ENCODE measurements around the gene FAT3. TPM values are rescaled to one million over a fixed set of nuclear protein-coding genes. Genes with fewer than 3 reads are reported as not detected.

FAT3 gene
- total and polyA plus RNA-seq, 8 donors = 0.05 to 2.3 (median 0.27) TPM

DNA sequence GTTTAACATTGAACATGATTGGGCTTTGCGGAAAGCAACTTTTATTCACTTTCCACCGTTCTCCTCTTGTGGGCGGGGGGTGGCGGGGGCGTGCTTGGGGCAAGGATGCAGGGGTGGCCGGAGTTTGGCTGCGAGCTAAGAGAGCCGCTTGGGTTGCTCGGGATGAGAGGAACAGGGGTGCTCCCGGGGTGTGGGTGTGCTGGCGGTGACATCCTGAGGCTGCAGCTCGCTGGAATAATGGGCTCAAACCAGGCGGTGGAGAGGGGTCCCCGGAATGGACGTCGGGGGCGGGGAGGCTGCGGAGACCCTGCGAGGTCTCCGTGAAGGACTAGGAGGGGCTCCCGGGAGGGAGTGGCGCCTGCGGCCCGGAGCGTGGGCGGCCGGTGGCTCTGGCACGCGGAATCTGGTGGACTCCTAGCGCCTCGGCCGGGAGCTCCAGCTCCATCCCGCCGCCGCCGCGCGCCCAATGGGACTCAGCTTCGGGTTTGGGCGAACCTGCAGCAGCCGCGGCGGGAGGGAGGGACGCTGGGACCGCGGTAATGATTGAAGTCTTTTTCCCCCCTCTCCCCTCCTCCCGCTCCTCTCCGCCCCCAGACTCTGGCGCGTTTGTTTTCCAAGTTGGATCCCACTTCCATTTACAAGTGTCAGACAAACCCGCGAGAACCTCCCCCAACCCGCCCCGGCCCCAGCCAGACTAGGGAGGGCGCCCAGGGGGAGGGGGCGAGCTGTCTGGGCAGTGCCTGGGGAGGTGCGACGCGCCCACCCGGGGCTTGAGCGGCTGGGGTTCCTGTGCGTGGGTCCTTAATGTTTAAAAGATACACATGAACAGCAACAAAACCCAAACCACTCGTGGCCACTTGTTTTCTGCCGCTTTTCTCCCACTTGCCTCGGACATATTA lies 2.0 kb downstream of the FAT3 start:
- intact Hi-C loops (cut with DNase I) = no loop called here
- Histone ChIP-seq H3K27me3 (peaks cover 0 to 31% (median 1%) of the 10 kb centered on the region in 4 donors), H3K36me3 (no peaks in the 10 kb centered on the region), H3K27ac (no peak overlapping the region), H3K4me3 (peak overlapping the region in 1 of 4 donors; percentile 32), H3K4me1 (no peaks in the 10 kb centered on the region), H3K9me3 (no peaks in the 10 kb centered on the region)
- FAIRE-seq (no peak), DNase-seq (peak in 3 of 6 donors; percentile 18 to 77 (median 65)), ATAC-seq (peak in 3 of 4 donors; percentile 36 to 52 (median 47))
- 1 to 2% methylated on average over 54 to 65 of the region's 65 CpGs for WGBS, 2 donors
- TF ChIP-seq, protein P1, sequence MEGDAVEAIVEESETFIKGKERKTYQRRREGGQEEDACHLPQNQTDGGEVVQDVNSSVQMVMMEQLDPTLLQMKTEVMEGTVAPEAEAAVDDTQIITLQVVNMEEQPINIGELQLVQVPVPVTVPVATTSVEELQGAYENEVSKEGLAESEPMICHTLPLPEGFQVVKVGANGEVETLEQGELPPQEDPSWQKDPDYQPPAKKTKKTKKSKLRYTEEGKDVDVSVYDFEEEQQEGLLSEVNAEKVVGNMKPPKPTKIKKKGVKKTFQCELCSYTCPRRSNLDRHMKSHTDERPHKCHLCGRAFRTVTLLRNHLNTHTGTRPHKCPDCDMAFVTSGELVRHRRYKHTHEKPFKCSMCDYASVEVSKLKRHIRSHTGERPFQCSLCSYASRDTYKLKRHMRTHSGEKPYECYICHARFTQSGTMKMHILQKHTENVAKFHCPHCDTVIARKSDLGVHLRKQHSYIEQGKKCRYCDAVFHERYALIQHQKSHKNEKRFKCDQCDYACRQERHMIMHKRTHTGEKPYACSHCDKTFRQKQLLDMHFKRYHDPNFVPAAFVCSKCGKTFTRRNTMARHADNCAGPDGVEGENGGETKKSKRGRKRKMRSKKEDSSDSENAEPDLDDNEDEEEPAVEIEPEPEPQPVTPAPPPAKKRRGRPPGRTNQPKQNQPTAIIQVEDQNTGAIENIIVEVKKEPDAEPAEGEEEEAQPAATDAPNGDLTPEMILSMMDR (IDR thresholded peaks at IDR 0.05) = no peak

DNA sequence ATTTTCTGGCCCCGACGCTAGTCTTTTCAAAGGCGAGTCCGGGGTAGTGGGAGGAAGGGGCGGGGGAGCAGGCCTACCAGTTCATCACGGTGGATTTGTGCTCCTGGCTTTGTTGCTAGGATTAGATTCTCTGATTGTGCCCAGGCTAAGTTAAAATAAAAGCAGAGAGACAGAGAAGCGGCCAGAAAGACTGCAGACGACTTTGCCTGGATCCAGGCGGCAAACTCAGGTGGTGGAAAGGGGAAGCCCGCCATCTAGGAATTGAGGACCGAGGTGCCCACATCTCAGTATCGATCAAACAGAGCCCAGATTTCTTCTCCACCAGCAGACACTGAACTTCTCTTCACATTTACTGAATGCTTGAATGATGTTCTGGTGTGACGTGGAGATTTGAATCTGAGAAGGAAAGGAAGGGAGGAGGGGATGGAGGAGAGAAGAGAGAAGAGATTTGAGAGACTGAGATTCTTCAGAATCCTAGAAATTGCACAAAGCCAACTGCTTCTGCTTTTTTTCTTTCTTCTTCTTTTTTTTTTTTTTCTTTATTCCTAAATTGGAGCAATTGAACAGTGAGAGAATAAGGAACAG lies 2.7 kb downstream of the FAT3 start:
- FAIRE-seq = no peak
- Histone ChIP-seq H3K36me3 (no peaks in the 10 kb centered on the region), H3K27me3 (peaks cover 0 to 31% (median 1%) of the 10 kb centered on the region in 4 donors), H3K4me3 (peak overlapping the region in 1 of 4 donors; percentile 23), H3K9me3 (no peaks in the 10 kb centered on the region), H3K27ac (no peak overlapping the region), H3K4me1 (no peaks in the 10 kb centered on the region)
- no peak for DNase-seq
- intact Hi-C loops (cut with DNase I) = no loop called here
- no peak for ATAC-seq
- TF ChIP-seq, protein P1 (IDR thresholded peaks at IDR 0.05) = no peak
- 11 to 20% methylated on average over 13 of the region's 13 CpGs for WGBS, 2 donors

DNA sequence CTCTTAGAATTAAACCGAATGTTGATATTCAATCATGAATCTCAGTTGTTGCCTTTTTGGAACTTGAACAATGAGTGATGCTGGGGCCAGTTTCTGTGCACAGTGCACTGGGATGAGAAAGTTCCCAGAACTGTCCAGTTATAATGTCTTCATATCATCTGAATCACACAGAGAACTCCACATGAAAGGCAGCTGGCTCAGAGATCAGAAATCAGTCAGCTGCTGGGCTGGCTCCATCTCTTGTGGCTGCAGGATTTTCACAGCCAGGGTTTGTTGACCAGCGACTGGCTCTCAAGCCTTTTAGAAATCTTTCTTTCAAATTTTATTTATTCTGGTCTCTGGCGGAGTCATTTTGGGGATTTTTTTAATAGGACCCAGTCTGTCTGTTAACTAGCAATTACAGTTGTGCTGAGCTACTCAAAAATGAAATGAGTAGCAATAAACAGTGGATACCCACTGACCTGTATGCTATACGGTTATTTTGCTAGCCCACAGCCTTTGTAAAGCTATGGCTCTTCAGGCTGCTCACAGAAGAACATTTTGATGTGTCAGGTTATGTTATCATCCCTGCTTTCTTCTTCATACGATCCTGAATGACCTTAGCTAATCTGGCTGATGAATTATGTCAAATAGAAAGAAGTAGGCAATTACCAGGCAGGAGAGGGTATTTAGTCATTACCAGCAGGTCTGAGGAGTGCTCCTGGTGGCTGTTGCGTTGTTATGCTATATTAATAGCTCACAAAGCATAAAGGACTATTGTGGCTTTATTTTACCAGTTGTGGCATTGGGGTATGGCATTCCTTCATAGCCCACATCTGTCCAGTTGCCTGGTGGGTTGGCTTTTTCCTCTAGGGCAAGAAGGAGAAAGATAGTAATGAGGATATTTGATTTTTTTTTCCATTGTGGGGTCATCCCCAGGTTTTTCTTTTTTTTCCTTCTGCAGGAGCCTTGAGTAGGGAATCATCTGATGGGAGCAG lies 3.6 kb downstream of the FAT3 start:
- intact Hi-C loops (cut with DNase I) = no loop called here
- no peak for ATAC-seq
- WGBS, 2 donors = 47 to 56% methylated on average over 6 of the region's 6 CpGs
- DNase-seq = no peak
- H3K27me3 ChIP-seq = peaks cover 0 to 31% (median 1%) of the 10 kb centered on the region in 4 donors
- no peak for FAIRE-seq
- H3K4me1 ChIP-seq = no peaks in the 10 kb centered on the region
- TF ChIP-seq, protein P1 (IDR thresholded peaks at IDR 0.05) = no peak
- H3K27ac ChIP-seq = no peak overlapping the region
- H3K4me3 ChIP-seq = no peak overlapping the region
- no peaks in the 10 kb centered on the region for H3K9me3 ChIP-seq
- no peaks in the 10 kb centered on the region for H3K36me3 ChIP-seq

DNA sequence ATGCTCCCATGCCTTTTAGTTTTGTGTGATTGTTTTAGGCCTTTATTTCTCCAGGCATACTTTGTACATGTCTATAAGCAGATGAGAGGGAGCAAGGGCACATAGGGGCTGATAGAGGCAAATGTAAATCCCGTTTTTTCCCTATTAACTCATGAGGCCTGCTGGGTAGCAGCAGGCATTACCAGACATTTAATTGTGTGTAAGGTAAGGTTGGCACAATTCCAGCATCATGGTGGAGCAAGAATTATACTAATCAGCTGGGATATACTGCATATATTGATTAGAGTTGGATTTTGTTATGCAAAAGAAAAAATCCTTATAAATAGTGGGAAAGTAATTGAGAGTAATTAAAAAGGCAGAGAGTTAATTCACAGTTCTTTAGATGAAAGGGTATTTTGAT lies 12.2 kb downstream of the FAT3 start:
- WGBS, 2 donors = 49 to 58% methylated on average over 1 of the region's 1 CpG
- H3K9me3 ChIP-seq = no peaks in the 10 kb centered on the region
- H3K4me1 ChIP-seq = no peaks in the 10 kb centered on the region
- FAIRE-seq (no peak), ATAC-seq (no peak), DNase-seq (no peak)
- TF ChIP-seq, protein P1 (IDR thresholded peaks at IDR 0.05) = no peak
- no peak overlapping the region for H3K4me3 ChIP-seq
- no peaks in the 10 kb centered on the region for H3K27me3 ChIP-seq
- H3K27ac ChIP-seq = no peak overlapping the region
- intact Hi-C loops (cut with DNase I) = no loop called here
- no peaks in the 10 kb centered on the region for H3K36me3 ChIP-seq

Data from pancreas (tissue), 10 donors.